PC-9 (cell line): ENCODE results near the gene PGGHG.

Experiments used
- CTCF ChIP-seq: fragments of 200-600 bp; sonication (generic); conservative IDR thresholded peaks from 2 replicates; pipeline ENCODE4 v1.6.1; 2017; ENCODE audit warnings: mixed run types, antibody characterized with exemption, mild to moderate bottlenecking, moderate library complexity
- EZH2 ChIP-seq: fragments of 200-600 bp; sonication (generic); IDR thresholded peaks from 2 replicates; pipeline ENCODE4 v1.8.0; 2017; ENCODE audit warnings: antibody characterized with exemption, low read depth

DNA sequence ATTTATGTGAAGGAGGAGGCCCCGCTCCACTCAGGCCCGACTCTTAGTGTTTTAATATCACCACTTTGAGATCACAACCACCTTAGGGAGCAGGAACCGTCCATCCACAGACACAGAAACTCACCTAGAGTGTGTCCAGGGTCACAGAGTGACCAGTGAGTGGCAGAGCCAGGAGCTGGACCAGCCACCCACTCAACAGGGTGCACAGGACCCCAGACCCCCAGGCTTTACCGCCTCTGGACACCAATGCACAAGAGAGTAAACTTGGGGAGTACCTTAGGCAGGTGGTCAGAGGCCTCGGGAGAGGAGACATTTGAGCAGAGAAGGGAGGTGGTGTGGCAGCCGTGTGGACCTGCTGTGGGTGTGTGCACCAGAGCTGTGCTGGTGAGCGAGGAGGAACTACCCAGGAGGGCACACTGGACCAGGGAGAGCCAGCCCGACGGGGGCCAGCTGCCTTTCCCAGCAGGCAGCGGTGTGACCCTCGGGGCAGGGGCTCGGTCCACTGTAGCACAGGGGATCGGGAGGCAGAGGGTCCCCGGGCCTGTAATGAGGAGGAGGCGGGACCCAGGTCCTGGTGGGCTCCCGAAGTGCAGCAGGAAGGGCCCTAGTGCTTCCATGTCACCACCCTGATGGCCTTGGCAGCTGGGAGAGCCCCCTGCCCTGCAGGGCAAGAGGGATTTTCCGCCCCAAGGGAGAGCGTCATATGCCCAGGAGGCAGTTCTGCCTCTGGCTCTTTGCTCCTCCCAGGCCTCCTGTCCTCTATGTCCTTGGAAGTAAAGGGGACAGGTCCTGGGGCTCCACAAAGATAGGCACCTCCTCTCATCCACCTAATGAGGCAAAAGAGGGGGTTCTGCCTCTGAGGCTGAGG lies 18.2 kb upstream of the PGGHG start:
- no peak for TF ChIP-seq CTCF
- TF ChIP-seq EZH2, result no peak
